Measurements from ENCODE around the gene RAB36.

- TF ChIP-seq YY1 (IDR thresholded peaks at IDR 0.05; ENCODE audit: insufficient read depth, insufficient read length), result no peak
- TF ChIP-seq ZNF274 (IDR thresholded peaks at IDR 0.05; ENCODE audit: low read depth, low read length), result no peak
Measured at GRCh38 chr22:23204125-23204488, 58.8 kb downstream of the RAB36 start.

Measured in NT2/D1 (cell line).